CD4-positive, alpha-beta T cell treated with Interleukin-6 at 100 ng/mL for 8 hours (primary cell): Measurements from ENCODE around the gene MARCHF10.

Source experiments
- DNase-seq: peaks from one replicate; pipeline ENCODE4 v3.0.0-alpha.2; 2020; ENCODE audit warnings: mixed read lengths, low spot score

MARCHF10 gene

DNA sequence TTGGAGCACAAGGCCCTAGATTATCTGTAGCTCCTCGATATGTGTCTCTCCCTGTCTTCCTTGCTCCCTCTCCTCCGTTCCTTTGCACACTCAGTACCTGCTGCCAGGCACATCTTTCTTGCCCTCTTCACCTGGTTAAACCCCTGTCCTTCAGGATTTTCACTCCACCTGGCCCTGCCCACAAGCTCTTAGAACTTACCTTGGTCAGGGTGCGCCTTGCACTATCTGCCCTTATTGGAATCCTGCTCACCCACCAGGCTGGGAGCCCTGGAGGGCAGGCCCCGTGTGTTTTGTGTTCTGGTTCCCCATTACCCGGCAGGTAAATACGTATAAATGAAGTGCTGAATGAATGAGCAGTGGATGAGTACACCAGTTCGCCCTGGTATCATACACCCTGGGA is 54.6 kb downstream of the MARCHF10 start:
- DNase-seq = no peak

DNA sequence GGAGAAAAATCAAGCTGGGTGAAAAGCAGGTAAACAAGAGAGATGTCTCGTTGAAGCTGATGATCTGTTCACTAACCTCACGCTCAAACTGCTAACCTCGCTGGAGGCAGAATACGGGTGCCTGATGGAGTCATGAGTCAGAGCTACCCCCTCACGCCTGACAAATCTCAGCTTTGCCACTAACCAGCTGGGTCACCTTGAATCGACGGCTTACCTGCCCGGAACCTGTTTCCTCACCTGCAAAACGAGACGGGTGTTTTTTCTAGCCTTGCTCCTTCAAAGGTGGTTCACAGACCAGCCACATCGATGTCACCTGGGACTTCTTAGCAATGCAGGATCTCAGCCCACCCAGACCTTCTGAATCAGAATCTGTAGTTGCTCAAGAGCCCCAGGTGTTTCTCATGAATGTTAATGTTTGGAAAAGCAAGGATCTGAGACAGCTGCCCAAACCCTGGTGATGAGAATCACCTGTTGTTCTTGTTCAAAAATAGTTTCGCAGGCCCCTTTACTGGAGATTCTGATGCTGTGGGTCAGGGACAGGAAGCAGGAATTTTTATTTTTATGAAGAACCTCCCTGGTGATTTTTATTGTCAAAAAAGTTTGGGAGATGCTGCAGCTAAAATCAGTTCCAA is 56.9 kb downstream of the MARCHF10 start:
- no peak for DNase-seq

DNA sequence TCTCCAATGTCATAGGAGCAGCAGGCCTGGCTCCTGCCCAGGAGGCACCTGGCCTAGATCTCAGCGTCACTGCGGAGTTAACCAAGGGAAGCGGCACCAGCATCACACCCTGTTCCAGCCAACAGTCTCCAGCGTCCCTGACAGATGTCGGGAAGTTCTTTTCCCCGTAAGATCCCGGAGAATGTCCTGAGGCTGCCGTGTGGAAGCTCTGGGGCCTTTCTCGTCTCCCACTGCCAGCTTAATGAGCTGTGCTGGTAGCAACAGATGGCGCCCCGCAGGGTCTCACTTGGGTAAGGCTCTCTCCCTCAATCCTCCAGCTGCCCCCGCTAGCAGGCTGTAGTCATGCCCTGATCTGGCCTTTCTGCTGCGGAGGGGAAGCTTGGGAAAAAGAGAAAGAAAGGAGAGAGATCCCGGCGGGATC is 57.5 kb downstream of the MARCHF10 start:
- no peak for DNase-seq

DNA sequence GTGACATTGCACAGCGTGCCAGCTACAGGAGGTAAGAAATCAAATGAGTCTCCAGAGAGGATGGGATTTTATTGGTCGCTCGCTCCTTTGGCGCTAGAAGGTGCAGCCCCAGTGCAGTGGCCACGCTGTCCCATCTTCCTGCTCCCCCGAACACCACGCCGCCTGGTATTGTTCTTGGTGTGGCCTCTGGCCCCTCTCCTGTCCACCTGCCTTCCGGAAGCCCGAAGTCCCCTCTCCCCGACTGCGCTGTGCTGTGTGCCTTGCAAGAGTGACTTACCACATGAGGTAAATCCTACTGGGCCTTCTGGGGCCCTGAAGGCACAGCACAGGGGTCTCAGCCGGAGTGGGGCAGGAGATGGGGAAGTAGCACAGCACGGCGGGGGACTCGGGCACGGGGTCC is 58.2 kb downstream of the MARCHF10 start:
- no peak for DNase-seq

DNA sequence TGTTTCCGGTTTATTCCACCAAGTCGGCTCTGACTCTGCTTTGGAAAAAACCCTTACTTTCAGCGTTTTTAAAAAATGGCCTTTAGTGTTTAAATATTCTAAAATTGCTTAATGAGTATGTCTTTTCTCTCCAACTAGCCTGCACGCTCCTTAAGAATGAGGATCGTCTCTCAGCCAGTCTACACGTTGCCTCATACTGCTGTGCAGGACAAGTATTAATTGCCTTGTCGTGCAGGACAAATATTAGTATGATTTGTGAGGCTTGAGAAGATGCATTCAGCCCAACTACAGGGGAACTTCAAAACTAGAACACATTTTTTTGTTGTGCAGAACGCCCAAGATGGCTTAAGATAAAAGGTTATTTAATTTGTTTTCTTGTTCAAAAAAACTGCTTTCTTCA is 61.2 kb downstream of the MARCHF10 start:
- no peak for DNase-seq

DNA sequence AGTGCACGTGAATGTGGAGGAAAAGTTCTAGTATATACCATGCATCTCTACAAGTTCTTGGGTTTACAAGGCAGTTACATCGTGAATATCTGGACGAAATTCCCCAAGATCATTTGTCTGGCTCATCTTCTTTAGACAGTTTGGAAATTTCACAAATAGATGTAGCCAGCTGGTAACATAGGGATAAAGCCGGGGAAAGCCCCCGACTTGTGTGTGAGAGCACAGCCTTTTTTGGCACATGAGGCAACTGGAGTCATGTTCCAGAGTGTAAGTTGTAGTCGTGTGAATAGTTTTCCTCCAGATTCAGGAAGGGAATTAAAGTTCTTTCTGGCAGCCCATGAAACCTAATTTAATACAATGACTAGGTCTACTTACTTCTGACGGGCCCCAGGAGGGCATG is 62.3 kb downstream of the MARCHF10 start:
- DNase-seq = no peak

DNA sequence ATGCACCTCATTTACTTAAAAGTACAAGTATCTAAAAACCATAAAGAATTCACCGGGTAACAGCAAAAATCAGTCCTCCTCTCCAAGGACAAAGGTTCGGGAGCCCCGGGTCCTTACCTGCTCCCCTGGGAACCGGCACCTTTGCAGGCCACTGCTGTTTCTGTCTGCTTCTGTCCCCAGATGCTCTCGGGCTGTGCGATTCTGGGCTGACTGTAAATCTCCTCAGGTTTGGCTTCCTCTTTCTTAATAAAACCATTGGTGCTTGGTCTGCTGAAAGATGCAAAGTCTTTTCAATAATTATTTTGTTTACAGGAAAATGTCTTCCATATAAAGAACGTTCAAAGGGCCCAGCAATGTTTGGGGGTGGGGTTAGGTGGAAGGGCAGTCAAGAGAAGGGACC is 63.9 kb downstream of the MARCHF10 start:
- DNase-seq = no peak

DNA sequence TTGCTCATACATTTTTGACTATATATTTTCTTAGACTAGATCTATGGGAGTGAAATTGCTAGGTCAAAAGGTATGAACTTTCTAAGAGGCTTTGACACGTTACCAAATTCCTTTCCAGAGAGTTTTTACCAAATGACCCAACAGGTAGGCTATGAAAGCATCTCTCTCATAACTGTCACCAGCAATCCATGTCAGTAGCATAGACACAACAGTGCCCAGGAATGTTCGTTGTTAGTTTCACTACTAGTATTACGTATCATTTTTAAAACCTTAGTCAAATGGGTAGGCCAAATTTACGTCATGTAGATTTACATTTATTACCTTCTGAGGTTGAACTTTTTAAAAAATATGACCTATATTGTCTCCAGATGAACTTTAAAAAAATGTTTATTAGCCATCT is 66.8 kb downstream of the MARCHF10 start:
- DNase-seq = no peak

DNA sequence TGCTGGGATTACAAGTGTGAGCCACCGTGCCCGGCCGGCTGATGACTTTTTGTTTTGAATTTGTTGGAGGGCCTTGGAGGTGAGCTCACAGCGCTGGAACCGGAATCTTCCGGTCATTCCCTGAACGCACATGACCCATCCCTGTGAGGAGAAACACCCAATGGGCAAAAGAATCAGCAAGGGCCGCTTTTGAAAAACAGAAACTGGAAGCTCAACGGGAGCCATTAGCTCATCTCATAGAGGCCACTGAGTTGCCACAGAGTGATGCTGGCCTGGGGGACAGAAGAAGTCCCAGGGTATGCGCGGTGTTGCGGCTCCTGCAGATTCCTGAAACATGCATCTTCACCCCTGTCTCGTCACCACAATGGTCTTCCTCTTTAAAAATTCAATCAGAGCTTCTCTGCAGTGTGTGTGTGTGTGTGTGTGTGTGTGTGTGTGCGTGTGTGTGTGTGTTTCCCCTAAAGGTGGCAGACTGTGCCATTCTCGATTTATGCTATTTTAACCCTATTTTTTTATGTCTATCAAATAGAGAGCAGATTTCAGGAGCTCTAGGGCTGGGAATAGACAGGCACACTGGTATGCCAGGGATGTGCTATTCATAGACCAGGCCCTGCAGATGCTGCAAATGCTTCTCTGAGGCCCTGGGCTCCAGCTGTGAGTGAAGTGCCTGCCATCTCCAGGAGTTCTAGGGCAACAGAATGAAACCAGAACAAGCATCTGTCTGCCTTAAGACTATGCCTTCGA is 68.3 kb downstream of the MARCHF10 start:
- DNase-seq = no peak

DNA sequence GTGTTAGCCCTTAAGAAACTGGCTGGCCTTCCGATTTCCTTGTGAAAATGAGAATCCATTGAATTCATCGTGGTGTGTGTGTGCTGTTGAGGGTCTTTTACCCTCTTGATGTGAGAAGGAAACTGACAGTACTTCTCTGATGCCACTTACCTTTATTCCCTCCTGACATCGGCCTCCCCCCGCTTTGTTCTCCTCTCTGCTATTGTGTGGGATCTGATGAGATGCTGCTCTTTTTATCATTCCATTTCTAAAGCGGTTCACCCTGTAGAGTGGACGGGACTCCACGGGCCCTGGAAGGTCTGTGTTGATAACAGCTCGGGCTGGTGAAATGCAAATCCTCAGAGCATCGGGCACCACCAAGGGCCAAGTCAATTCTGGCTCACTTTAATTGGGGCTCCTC is 69.8 kb downstream of the MARCHF10 start:
- no peak for DNase-seq

DNA sequence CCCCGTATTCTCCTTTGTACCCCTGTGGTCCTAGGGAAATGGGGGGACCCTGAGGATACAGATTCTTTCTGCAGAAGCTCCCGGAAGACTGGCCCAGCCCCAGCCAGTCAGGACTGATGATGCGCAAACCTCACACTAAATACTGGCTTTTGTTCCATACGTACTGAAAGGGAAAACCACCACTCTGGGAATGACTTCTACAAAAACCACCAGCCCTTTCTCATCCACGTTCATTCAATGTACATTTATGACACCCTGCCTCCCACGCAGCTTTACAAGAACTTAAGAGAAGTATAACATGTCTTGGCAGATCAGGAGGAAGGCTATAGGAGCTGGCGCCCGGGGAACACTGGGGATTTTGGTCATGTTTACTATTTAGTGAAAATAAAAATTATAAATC is 70.6 kb downstream of the MARCHF10 start:
- DNase-seq = no peak

DNA sequence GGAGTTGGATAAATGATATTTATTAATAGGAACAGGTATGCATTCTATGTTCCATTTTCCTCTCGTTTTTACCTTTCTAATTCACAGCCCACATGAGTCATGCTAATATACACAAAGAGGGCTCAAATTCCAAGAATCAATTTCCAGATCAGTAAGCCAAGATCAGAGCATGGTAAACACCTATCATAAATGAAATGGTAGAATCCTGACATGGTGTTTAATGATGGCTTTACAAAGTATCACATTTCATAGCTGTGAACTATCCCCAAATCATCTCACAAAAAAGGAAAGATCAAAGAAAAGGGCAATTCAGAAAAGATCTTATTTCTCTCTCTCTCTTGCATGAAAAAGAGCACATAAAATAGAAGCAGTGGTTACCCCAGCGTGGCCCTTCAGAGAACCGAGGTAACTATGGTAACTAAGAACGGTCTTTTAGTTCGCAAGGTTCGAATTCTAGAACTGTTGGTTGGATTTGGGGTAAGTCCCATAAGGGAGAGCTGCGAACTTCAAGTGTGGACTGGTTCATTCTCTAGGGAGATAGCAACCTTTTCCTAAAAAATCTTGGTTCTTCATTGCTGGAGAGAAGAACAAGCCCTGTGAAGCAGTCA is 73.0 kb downstream of the MARCHF10 start:
- DNase-seq = no peak

DNA sequence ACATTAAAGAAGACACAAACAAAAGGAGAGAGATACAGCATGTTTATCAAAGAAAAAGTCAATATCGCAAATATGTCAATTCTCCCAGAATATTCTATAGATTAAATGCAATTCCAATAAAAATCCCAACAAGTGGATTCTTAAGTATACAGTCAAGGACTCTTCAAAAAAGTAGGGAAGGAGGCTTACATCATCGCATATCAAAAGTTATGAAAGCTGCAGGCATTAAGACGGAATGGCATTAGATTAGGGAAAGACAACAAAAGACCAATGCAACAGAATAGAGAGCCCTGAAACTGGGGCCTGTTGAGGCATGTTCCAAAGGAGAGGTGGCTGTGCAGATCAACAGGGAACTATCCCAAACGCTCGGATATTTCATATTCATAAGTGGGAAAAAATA is 76.0 kb downstream of the MARCHF10 start:
- no peak for DNase-seq

DNA sequence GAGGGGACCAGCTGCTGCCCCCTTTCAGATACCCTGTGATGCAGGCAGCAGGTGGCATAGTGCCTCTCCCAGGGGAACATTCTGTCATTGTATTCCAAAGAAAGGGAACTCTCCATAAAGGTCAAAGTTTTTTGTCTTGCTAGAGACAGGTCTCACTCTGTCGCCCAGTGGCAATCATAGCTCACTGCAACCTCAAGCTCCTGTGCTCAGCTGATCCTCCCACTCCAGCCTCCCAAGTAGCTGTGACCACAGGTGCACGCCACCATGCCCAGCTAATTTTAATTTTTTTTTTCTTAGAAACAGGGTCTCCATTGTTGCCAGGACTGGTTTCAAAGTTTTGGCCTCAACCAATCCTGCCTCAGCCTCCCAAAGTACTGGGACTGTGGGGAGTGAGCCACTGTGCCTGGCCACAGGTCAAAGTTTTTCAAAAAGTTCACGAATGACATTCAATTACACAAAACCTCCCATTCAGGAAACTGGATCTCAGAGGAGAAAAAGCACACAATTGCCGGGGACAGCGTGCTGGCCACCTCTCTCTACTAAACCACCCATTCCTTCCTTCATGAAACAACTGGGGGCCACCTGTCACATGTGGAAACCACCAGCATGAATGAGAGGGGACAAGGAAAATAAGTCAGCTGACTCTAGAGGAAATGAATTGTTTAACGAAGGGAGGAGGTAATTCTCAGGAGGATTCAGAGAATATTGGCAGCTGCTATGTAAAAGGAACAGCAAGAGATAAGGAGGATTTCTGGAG is 80.0 kb downstream of the MARCHF10 start:
- DNase-seq = no peak

DNA sequence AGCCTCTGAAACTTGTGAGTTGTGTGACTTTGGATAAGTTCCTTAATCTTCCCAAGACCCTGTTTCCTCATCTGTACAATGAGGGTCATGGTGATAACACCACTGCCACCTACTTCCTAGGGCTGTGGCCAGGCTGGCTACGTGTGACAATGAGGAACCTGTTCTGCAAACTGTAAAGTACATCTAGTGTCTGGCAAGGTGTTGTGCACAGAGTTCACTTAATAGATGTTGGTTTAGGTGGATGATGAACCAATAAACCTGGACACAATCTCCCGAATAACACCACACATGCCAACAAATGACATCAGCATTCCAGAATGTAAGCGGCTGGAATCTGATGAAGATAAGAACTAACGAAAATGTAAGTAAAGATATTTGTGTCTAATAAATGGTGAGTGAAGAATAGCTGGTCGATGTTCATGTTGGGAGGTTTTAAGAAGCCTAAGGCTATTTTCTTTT is 82.3 kb downstream of the MARCHF10 start:
- no peak for DNase-seq

DNA sequence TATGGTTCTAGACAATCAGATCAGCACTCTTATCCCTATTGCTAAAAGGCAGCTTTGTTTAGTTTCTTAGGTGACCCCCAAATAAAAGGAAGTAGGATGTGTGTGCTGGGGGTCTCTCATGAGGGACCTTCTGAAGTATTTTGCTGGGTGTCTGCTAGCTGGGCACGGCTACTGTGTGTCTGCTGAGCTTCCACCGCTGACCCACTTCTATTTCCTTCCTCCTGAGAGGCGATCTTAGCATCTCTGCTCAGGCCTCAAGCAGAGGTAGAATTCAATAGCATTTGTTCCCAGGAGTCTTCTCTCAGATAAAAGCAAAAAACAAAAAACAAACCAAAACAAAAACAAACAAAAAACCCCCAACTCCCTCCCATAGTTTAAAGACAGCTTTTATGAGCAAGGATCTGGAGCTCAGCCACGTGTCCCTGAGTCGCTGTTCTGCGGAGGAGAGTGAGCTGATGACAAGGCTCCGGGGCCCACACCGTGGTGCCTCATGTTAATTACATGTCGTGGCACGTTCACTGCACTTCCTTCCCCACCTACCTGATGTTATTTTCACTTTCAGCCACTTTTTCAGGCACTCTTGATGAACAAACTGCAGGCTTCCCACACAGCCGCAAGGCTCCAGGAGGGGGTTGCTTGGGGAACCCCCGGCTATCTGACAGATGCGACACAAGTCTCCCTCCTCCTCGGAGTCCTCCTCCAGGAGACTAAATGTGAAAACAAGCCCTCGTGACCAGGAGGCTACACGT is 83.5 kb downstream of the MARCHF10 start:
- peak; percentile 78 for DNase-seq

DNA sequence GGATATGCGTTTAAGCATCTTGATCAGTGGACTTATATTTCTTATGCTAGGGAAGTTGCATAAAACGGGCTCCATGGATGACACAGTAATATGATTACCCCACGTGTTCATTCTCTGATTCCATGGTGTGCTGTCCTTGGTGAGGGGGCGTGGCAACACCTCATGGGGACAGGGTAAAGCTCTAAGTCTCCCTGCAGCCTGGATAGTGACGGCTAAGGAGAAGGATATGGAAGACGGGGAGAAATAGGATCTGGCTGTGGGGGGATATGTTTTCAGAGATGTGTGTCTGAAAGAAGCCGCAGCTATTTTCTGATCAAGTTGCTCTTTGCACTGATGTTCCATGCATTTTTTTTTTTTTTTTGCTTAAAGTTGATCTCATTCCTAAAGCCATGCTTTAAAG is 84.3 kb downstream of the MARCHF10 start:
- DNase-seq = no peak

DNA sequence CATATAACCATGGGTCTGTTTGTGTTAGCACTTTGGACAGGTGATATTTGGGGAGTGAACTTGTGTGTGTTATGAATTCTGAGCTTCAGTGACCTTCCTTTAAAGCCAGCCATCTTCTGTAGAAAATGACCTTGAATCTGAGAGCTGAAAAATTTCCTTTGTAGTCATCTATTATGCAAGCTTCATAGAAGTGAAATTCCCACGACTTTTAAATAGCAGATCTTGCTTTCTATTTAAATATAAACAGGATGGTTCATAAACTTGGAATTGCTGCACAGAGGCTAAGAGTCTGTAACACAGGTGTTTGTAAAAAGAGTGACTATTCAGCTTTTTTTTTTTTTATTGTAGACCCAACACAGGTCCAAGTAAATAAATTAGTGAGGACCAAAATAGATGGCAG is 85.5 kb downstream of the MARCHF10 start:
- DNase-seq = no peak

DNA sequence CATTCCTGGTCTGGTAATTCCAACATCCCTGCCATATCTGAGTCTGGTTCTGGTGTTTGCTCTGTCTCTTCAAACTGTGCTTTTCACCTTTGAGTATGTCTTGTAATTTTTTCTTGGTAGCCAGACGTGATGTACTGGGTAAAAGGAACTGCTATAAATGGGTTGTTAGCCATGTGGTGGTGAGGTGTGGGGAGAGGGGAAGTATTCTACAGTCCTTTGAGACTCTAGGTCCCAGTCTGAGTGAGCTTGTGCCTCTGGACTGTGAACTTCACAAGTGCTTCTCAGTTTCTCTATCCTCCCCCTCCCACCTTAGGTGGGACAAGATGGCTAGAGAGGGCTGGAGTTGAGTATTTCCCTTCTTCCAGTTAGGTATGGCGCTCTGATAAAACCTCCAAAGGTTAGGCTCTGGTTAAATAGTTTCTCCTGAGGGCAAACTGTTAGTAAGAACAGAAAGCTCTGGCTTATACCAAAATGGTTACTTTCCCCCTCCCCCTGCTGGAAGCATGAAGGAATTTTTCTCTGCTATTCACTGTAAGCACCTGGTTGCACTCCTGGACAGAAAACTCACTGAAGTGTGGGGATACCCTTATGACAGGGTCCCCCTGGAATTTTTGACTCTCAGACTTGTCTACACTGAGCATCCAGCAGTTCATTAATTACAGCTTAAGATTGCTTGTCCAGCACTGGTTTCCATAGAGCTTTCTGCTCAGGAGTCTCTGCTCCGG is 87.8 kb downstream of the MARCHF10 start:
- peak; percentile 15 for DNase-seq

DNA sequence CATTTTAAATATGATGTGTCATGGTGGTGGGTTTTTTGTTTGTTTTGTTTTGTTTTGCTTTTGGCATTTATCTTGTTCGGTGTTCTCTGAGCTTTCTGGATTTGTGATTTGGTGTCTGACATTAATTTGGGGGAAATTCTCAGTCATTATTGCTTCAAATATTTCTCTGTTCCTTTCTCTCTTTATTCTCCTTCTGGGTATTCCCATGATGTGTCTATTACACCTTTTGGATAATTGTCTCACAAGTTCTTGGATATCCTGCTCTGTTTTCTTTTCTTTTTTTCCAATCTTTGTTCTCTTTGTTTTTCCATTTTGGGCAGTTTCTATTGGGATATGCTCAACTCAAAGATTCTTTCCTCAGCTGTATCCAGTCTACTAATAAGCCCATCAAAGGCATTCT is 88.5 kb downstream of the MARCHF10 start:
- no peak for DNase-seq

DNA sequence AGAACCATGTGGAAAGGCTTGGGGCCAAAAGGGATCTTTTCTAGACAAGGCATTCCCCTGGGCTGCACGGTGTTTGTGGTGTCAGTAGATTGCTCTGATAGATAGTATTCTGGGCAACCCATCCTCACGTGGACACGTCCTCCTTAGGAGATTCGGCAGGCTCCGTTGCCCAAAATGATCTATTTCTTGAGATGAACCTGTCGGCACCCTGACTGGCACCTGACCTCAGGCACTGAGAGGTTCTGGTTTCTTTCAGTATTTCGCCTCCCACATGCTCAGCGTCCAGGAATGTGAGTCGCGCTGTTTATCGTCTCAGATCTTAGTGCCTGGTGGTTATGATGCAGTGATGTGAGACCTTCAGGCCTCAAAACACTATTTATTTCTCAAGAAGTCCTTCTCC is 89.7 kb downstream of the MARCHF10 start:
- DNase-seq = no peak
